ENCODE measurements around the gene OAF.
"Not testable (repeated sequence)": the region's sequence is repeated elsewhere in the genome, so short reads cannot be mapped to it uniquely, and the experiment has no call there.

Gene OAF

GRCh38 chr11:120210626-120211521 lies at the start of gene OAF:
TSS of gene OAF (plus strand) at chr11:120211032. CDS start at chr11:120211280, 248 bp downstream.
- DNase-seq: peak; percentile 81

GRCh38 chr11:120167659-120168058 lies 43.2 kb upstream of the OAF start:
- DNase-seq: no peak

GRCh38 chr11:120168108-120168959 lies 42.5 kb upstream of the OAF start:
- no peak for DNase-seq

GRCh38 chr11:120168960-120169681 lies 41.7 kb upstream of the OAF start:
- DNase-seq: peak; percentile 33

- DNase-seq: no peak
Observed at GRCh38 chr11:120169981-120170698, 40.7 kb upstream of the OAF start.

- no peak for DNase-seq
Observed at GRCh38 chr11:120170741-120171261, 40.0 kb upstream of the OAF start.

- DNase-seq: peak; percentile 58
Observed at GRCh38 chr11:120172054-120172911, 38.5 kb upstream of the OAF start.

- DNase-seq: no peak
Observed at GRCh38 chr11:120173019-120173705, 37.7 kb upstream of the OAF start.

GRCh38 chr11:120173807-120174206 lies 37.0 kb upstream of the OAF start:
- no peak for DNase-seq

GRCh38 chr11:120174866-120175265 lies 36.0 kb upstream of the OAF start:
- DNase-seq: peak; percentile 60

- no peak for DNase-seq
Observed at GRCh38 chr11:120178561-120179056, 32.2 kb upstream of the OAF start.

- no peak for DNase-seq
Observed at GRCh38 chr11:120179057-120179672, 31.7 kb upstream of the OAF start.

GRCh38 chr11:120180063-120180462 lies 30.8 kb upstream of the OAF start:
- not testable (repeated sequence) for DNase-seq

- DNase-seq: peak; percentile 25
Observed at GRCh38 chr11:120180551-120181232, 30.1 kb upstream of the OAF start.

GRCh38 chr11:120181376-120181975 lies 29.4 kb upstream of the OAF start:
- DNase-seq: no peak

GRCh38 chr11:120182372-120182771 lies 28.5 kb upstream of the OAF start:
- DNase-seq: no peak

GRCh38 chr11:120182790-120183491 lies 27.9 kb upstream of the OAF start:
- peak; percentile 21 for DNase-seq

- no peak for DNase-seq
Observed at GRCh38 chr11:120183701-120184141, 27.1 kb upstream of the OAF start.

All from MV-4-11 (cell line).